Endometrial microvascular endothelial cells (primary cell): ENCODE data around the gene AADACL3. TPM values are rescaled to one million over a fixed set of nuclear protein-coding genes. Genes with fewer than 3 reads are reported as not detected.
"Not testable (repeated sequence)": the region's sequence is repeated elsewhere in the genome, so short reads cannot be mapped to it uniquely, and the experiment has no call there.

Experiments
- in situ Hi-C: cut with HindIII; loops from 2 replicates; pipeline ENCODE4 v1.10.0; 2017; ENCODE audit warnings: low sequenced_read_pairs, low pct_unique_long_range_greater_than_20kb; ENCODE audit errors: inconsistent ontology term
- total RNA-seq: library from RNA; depleted of rRNA; stranded (reverse); fragments of >200 nt; gene quantifications from one replicate; pipeline ENCODE4 v1.2.3, GENCODE V29; 2015; ENCODE audit errors: inconsistent ontology term

AADACL3 gene
- total RNA-seq, 1 donor from 2014 or later, result not detected

DNA sequence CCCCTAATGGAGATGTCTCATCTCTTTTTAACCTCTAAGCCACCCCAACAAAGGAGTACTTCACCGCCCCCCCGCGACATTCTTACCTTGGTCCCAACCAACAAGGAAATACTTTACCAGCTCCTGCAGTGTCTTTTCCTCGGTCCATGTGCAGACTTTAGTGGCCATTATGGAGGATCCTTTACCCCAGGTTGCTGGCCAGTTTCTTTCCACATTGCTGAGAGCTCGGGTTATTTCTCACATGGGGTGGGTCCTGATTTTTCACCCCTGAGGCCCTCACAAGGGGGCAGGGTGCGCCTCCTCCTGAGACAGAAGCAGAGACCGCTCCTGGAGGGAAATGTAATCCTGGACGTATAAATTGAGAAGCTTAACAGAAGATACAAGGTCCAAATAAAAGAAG is 3.0 kb upstream of the AADACL3 start:
- in situ Hi-C loops, result no loop called here

DNA sequence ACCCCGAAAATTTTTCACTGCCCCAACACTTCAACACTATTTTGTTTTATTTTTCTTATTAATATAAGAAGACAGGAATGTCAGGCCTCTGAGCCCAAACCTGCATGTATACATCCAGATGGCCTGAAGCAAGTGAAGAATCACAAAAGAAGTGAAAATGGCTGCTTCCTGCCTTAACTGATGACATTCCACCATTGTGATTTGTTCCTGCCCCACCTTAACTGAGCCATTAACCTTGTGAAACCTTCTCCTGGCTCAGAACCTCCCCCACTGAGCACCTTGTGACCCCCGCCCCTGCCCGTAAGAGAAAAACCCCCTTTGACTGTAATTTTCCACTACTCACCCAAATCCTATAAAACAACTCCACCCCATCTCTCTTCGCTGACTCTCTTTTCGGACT is 2.3 kb upstream of the AADACL3 start:
- in situ Hi-C loops, result not testable (repeated sequence)

DNA sequence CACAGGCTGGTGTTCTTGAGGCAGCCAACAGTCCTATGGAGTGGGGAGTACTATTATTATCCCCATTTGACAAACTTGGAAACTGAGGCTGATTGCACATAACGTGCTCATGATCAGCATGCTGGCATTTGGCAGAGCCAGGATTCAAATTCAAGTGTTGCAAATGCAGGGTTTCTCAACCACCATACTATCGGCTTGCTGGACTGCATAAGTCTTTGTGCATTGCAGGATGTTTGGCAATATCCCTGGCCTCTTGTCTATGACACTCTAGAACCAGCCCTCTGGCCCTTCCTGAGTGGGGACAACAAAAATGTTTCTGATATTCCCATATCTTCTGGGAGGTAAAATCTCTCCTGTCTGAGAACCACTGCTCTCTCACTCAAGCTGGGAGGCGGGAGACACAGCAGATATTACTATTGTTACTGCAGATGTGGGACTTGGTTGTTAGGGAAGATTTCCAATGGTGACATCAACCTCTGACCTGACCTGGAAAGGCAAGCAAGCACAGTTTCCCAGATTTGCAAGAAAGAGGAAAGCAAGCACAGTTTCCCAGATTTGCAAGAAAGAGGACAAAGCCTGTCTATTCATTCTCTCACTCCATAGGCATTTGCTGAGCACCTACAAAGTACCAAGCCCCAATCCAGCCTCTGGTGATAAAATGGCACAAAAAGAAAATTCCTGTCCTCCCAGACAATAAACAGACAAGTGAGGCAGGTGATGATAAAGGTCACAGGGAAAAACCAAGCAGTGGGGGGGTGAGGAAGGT is 1.0 kb upstream of the AADACL3 start:
- in situ Hi-C loops, result no loop called here

DNA sequence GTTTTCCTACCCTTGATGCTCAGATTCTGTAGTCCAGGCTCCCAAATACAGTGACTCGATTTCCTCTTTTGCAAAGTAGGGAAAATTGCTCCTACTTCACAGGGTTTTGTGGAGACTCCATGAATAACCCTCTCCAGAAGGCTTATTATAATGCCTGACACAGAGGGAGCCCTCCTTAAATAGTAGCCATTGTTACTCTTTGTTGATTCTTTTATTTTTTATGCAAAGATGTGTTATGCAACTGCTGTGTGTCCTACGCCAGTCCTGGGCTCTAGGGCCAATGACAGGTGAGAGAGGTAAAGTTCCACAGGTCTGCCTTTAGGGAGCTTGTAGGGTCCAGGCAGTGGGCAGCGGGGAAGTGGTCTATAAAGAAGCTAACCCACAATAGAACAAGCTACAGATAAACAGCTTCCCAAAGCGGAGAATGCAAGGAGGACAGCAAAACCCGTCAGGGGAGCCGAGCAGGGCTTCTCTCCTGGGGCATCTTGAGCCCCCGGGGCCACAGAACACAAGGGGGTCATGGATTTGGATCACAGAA is 1.5 kb downstream of the AADACL3 start:
- in situ Hi-C loops, result no loop called here

DNA sequence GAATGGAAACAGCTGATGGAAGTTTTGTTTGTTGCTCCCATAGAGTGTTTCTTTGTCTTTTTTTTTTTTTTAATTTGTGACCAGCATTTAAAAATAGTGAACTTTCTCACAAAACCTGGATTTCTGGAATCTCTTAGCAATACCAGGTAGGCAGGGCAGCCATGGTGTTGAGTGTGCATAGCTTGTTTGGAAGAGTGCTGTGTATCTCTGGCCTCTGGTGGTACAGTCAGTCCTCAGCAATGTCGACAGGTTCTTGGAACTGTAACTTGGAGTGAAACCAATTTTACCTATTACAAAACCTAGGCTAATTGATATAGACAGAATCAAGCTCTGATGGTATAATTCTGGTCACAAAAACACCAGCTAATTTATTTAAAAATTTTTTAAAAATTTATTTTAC is 6.7 kb downstream of the AADACL3 start:
- in situ Hi-C loops, result no loop called here

DNA sequence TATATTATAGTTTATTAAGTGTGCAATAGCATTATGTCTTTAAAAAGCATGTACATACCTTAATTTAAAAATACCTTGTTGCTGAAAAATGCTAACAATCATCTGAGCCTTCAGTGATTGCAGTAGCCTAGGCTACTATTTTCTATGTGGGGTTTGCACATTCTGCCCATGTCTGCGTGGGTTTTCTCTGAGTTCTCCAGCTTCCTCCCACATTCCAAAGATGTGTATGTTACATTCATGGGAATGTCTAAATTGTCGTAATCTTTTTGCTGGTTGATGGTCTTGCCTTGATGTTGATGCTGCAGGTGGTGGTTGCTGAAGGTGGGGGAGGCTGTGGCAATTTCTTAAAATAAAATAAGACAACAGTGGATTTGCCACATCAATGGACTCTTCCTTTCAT is 12.5 kb downstream of the AADACL3 start:
- in situ Hi-C loops, result no loop called here

DNA sequence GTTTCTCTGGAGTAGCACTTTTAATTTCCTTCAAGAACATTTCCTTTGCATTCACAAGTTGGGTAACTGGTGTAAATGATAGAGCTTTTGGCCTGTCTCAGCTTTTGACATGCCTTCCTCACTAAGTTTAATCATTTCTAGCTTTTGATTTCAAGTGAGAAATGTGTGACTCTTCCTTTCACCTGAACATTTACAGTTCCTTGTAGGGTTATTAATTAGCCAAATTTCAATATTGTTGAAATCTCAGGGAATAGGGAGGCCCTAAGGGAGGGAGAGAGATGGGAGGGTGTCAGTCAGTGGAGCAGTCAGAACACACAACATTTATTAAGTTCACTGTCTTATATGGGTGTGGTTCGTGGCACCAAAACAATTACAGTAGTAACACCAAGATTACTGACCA is 14.2 kb downstream of the AADACL3 start:
- in situ Hi-C loops, result no loop called here

DNA sequence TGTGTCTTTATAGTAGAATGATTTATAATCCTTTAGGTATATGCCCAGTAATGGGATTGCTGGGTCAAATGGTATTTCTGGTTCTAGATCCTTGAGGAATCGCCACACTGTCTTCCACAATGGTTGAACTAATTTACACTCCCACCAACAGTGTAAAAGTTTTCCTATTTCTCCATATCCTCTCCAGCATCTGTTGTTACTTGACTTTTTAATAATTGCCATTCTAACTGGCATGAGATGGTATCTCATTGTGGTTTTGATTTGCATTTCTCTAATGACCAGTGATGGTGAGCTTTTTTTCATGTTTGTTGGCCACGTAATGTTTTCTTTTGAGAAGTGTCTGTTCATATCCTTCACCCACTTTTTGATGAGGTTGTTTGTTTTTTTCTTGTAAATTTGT is 15.2 kb downstream of the AADACL3 start:
- in situ Hi-C loops, result not testable (repeated sequence)

DNA sequence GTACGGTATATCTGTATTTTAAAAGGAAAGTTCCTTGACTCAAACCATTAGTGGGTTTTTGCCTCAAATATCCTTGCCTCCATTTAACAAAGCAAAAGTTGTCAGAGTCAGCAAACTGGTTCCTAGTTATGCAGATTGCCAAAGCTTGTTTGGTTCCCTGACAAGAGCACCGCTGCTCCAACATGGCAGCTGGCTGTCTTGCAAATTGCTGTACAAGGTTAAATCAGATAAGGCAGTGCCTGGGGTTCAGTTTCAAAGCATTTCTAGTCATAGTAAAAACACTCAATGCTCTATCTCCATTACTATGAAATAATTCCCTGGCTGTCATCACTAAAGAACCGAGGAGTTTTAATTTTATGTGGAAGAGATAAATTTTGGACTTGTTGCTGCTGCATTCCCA is 18.7 kb downstream of the AADACL3 start:
- in situ Hi-C loops, result no loop called here

DNA sequence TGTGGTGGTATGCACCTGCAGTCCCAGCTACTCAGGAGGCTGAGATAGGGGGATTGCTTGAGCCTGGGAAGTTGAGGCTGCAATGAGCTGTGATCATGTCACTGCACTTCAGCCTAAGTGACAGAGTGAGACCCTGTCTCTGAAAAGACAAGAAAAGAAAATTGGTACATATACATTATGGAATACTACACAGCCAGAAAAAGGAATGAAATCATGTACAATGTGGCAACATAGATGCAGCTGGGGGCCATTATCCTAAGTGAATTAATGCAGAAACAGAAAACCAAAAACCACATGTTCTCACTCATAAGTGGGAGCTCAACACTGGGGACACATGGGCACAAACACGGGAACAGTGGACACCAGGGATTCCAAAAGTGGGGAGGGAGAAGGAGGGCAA is 23.0 kb downstream of the AADACL3 start:
- in situ Hi-C loops, result no loop called here

DNA sequence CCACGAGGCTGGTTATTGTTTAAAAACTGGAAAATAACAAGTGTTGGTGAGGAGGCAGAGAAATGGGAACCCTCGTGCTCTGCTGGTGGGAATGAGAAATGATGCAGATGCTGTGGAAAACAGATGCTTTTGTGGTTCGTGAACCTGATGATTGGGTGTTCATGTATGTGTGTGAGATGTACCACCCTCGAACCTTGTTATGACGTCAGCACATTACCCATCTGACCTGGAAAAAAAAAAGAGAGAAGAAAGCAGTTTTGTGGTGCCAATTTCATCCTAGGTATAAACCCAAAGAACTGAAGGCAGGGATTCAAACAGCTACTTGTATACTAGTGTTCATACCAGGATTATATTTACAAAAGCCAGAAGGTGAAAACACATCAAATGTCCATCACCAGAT is 23.7 kb downstream of the AADACL3 start:
- in situ Hi-C loops, result no loop called here

DNA sequence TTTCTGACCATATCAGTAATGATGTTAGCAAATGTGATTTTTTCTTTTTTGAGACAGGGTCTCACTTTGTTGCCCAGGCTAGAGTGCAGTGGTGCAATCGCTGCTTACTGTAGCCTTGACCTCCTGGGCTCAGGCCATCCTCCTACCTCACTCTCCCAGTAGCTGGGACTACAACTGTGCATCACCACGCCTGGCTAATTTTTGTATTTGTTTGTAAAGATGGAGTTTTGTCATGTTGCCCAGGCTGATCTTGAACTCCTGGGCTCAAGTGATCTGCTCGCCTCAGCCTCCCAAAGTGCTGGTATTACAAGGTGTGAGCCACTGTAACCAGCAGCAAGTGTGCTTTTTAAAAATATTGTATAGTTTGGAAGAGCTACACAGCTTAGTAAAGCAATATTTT is 26.0 kb downstream of the AADACL3 start:
- in situ Hi-C loops, result no loop called here

DNA sequence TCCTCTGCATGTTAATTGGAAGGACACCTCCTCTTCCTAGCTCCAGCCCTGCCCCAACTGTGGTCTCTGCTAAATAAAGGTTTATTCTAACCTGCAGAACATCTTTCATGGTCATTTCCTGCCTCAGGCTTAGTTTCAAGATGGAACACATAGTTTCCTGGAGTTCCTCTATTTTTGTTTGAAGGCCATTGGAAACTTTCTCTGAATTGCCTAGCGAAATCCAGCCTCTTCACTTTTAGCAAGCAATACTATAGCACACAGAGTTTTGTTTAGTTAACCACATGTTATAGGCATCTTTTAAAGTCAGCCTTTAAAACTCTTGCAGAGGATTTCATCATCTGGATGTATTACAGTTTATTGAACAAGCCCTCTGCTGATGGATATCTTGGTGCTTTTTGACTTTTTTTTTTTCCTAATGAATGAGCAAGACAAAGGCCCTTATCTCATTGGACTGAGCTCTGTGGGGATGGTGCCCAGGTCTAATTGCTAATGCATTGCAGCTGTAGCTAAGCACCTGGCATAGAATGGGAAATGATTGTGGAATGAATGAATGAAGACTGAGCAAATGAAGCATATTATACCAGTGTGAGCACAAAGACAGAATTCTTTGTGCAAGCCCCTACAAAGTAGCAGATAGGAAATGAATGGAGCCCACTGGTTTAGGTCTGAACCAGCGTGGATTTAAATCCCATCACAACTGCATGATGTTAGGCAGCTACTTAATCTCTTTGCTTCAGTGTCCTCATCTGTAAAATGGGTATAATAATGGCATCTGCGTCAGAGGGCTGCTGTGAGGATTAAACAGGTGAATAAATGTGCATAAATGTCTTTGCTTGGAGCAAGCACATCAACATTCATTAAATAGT is 29.4 kb downstream of the AADACL3 start:
- in situ Hi-C loops, result no loop called here

DNA sequence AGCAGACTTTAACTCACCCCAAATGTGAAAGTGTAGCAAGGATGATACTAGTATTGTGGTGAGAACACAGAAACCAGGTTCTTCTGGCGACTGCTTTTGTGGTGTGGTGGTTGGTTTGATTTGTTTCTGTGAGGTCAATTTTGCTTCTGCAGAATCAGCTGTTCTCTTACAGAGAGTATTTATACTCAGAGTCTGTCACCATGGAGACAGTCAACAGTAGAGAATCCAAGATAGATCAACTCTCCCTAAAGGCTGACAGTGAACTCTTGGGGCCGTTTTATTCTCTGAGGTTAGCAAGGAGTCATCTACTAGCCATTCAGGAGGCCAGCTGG is 30.0 kb downstream of the AADACL3 start, which contains the start of gene CFAP107:
Gene CFAP107, plus strand, starts transcription at position 209 of the 332 bp plus-strand sequence. CDS start 231 bp downstream, outside the sequence.
- in situ Hi-C loops, result no loop called here

DNA sequence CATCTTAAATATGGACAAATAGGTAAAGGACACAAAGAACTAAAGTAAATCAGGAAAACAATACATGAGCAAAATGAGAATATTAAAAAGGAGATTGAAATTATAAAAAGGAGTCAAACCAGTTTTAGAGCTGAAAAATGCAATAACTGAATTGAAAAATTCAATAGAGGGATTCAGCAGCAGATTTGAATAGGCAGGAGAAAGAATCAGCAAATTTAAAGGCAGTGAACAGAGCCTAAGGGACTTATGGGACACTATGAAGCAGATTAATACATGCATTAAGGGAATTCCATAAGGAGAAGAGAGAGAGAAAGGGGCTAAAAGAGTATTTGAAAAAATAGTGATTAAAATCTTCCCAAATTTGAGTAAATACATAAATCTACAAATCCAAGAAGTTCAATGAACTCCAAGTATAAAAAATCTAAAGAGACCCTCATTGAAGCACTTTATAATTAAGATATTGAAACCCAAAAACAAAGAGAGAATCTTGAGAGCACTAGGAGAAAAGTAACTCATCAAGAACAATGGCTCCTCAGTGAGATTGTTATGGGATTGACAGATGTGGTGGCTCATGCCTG is 33.0 kb downstream of the AADACL3 start:
- in situ Hi-C loops, result no loop called here

DNA sequence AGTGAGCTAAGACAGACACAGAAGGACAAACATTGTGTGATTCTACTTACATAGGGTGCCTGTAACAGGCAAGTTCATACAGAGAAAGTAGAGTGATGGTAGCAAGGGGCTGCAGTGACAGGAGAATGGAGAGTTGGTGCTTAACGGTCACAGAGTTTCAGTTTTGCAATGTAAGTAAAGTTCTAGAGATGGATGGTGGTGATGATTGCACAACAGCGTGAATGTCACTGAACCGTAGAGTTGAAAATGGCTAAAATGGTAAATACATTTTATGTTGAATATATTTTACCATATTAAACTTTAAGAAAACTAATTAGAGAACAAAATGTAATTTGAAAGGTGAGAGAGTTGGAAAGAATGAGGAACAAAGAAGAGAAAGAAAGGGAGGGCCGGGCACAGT is 38.8 kb downstream of the AADACL3 start:
- in situ Hi-C loops, result no loop called here

DNA sequence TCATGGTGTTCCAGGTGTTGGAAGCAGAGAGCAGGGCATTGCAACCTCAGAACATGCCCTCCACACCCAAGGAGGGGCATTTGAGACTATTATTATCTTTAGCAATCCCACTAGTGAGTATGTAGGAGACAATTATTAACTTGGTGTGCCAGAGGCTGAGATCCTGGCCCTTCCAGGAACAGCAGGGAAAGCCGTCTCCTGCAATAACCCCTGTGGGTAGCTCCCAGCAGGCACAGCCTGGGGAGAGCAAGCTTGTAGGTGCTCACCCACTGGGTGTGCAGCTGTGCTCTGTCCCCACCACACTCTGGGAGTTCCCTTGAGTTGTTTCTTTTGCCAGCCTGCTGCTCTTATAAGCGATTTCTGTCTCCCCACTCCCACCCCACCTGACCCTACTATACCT is 40.4 kb downstream of the AADACL3 start:
- in situ Hi-C loops, result no loop called here

DNA sequence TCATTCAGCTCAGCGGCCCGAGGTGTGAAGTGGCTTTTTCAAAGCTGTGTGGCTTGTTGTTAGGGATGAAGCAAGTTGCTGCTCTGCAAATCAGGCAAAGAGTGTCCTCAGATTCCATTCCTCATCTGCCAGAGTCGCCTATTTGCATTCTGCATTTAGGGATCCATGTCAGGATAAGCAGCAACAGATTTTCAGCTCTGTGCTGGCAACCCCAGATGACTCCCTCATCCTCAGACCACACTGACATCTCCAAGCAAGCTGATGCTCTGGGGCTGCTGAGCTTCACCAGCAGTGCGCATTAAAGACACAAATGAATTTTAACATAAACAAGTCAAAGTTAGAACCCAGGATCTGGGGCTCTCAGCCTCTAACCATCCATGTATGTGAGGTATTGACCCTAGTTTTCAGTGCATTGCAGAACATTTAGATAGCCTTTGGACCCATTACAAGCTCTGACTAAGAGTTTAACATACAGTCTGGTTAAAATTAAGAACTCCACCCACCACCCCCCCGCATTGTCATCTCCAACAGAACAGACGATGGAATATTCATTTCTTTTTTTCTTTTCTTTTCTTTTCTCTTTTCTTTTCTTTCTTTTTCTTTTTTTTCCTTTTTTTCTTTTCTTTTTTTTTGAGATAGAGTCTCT is 41.0 kb downstream of the AADACL3 start:
- in situ Hi-C loops, result no loop called here

DNA sequence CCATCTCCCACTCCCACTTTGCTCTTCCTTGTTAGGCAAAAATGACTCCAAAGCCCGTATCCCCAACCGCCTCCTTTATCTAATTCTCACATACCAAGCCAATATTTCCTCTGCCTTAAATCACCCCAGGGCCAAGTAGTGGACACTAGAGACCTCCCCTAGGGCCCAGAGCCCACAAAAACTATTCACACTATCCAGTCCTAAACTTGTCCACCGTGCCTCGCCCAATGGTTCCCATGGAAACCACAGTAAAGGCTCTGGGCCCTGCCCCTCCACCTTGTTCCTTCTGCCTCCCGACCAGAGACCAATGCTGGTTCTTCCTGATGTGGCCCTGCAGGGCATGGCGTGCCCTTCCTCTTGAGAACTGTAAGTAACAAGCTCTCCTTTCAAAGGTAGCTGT is 41.9 kb downstream of the AADACL3 start:
- in situ Hi-C loops, result no loop called here
